Natural killer cell (primary cell): ENCODE measurements around the gene CACFD1. TPM values are rescaled to one million over a fixed set of nuclear protein-coding genes. Genes with fewer than 3 reads are reported as not detected.

ENCODE experiments used
- ATAC-seq, 3 donors: fragments of 150-1000 bp in 2 of 3; fragments of 200-7000 bp in 1 of 3; cut with Tn5 transposase; 1 replicate in 1 of 3; 2 replicates in 2 of 3; pipeline ENCODE4 v1.10.0; 2021; ENCODE audit warnings: mild to moderate bottlenecking in 2 of 3, moderate library complexity in 2 of 3
- DNase-seq, 2 donors: peaks; one replicate each; pipeline versions ENCODE4 v3.0.0 to v3.0.0-alpha.2; 2013 to 2021; ENCODE audit warnings: mixed read lengths in 1 of 2
- H3K27ac ChIP-seq: one replicate; pipeline ENCODE4 v1.5.1; 2013; ENCODE audit warnings: mild to moderate bottlenecking, low read length
- H3K27me3 ChIP-seq: one replicate; pipeline ENCODE4 v1.6.1; 2013; ENCODE audit warnings: low read length; ENCODE audit not compliant: control insufficient read depth, insufficient read depth
- H3K36me3 ChIP-seq: one replicate; pipeline ENCODE4 v1.6.1; 2013; ENCODE audit warnings: low read length; ENCODE audit not compliant: control insufficient read depth, insufficient read depth
- H3K4me1 ChIP-seq: one replicate; pipeline ENCODE4 v1.6.1; 2013; ENCODE audit warnings: low read length; ENCODE audit not compliant: control insufficient read depth, insufficient read depth
- H3K4me3 ChIP-seq: one replicate; pipeline ENCODE4 v1.5.1; 2013; ENCODE audit warnings: low read length
- H3K9me3 ChIP-seq: one replicate; pipeline ENCODE4 v1.6.1; 2013; ENCODE audit warnings: low read length; ENCODE audit not compliant: control insufficient read depth, insufficient read depth
- H3K27ac Mint-ChIP-seq, 2 donors: one replicate each; pipeline ENCODE4 v1.8.0; 2022; ENCODE audit warnings: mild to moderate bottlenecking in 2 of 2, mixed read lengths in 2 of 2, moderate library complexity in 1 of 2
- H3K27me3 Mint-ChIP-seq, 2 donors: one replicate each; pipeline ENCODE4 v1.8.0; 2022; ENCODE audit warnings: low read depth in 2 of 2, mixed read lengths in 2 of 2
- H3K36me3 Mint-ChIP-seq: one replicate; pipeline ENCODE4 v1.8.0; 2022; ENCODE audit warnings: mixed read lengths
- H3K4me1 Mint-ChIP-seq, 2 donors: one replicate each; pipeline ENCODE4 v1.8.0; 2022; ENCODE audit warnings: mixed read lengths in 2 of 2
- H3K4me3 Mint-ChIP-seq: one replicate; pipeline ENCODE4 v1.8.0; 2022; ENCODE audit warnings: mild to moderate bottlenecking, moderate library complexity, mixed read lengths
- H3K9me3 Mint-ChIP-seq, 2 donors: one replicate each; pipeline ENCODE4 v1.8.0; 2022; ENCODE audit warnings: mixed read lengths in 2 of 2
- CTCF ChIP-seq: fragments of 200-600 bp; IDR thresholded peaks from one replicate; pipeline ENCODE4 v1.8.0; 2022; ENCODE audit warnings: antibody characterized with exemption
- whole genome bisulfite sequencing: methylation state at CpG from one replicate; pipeline ENCODE4 v1.1.7; 2013; ENCODE audit warnings: missing lambda C conversion rate; ENCODE audit not compliant: insufficient coverage; 5-methylcytosine and 5-hydroxymethylcytosine counted together
- intact Hi-C: fragments of 100-400 bp; cut with micrococcal nuclease; formaldehyde crosslinking; loops from one replicate; pipeline ENCODE4 v1.14.2; 2022
- total RNA-seq, 4 donors: library from RNA; stranded (reverse); fragments of 120-200 nt in 1 of 4; gene quantifications; one replicate each; pipeline versions ENCODE4 v1.2.3 to v1.2.4, GENCODE V29; 2013 to 2022

CACFD1 gene
- total RNA-seq, 3 donors from 2014 or later (not counting 1 experiment from before 2014, with no cell fraction given): 4.5 to 8.3 (median 5.4) TPM

GRCh38 chr9:133505186-133505830 is 45.5 kb downstream of the CACFD1 start:
- TF ChIP-seq CTCF: no peak
- Mint-ChIP-seq H3K4me1 (peaks cover 8 to 10% of the 10 kb centered on the region in 2 donors), H3K36me3 (peaks cover 19% of the 10 kb centered on the region), H3K27ac (no peak overlapping the region), H3K9me3 (peaks cover 2 to 14% of the 10 kb centered on the region in 2 donors), H3K4me3 (no peak overlapping the region), H3K27me3 (peaks cover 10 to 31% of the 10 kb centered on the region in 2 donors)
- Histone ChIP-seq H3K27me3 (peaks cover 7% of the 10 kb centered on the region), H3K9me3 (peaks cover 10% of the 10 kb centered on the region), H3K36me3 (no peaks in the 10 kb centered on the region), H3K4me3 (no peak overlapping the region), H3K4me1 (peaks cover 20% of the 10 kb centered on the region), H3K27ac (no peak overlapping the region)
- ATAC-seq (no peak), DNase-seq (no peak)
- WGBS: 90% methylated on average over 13 of the region's 13 CpGs
- intact Hi-C loops: no loop called here

- Histone ChIP-seq H3K4me3 (no peak overlapping the region), H3K4me1 (peaks cover 20% of the 10 kb centered on the region), H3K27ac (no peak overlapping the region), H3K9me3 (peaks cover 8% of the 10 kb centered on the region), H3K36me3 (no peaks in the 10 kb centered on the region), H3K27me3 (peaks cover 5% of the 10 kb centered on the region)
- WGBS: 90% methylated on average over 23 of the region's 23 CpGs
- H3K4me1 Mint-ChIP-seq: peaks cover 8 to 10% of the 10 kb centered on the region in 2 donors
- ATAC-seq: no peak
- TF ChIP-seq CTCF: no peak
- H3K9me3 Mint-ChIP-seq: peaks cover 2 to 14% of the 10 kb centered on the region in 2 donors
- peaks cover 17% of the 10 kb centered on the region for H3K36me3 Mint-ChIP-seq
- H3K4me3 Mint-ChIP-seq: no peak overlapping the region
- peaks cover 10 to 29% of the 10 kb centered on the region in 2 donors for H3K27me3 Mint-ChIP-seq
- intact Hi-C loops: no loop called here
- no peak overlapping the region for H3K27ac Mint-ChIP-seq
- no peak for DNase-seq
Measured at GRCh38 chr9:133505901-133506652, 46.3 kb downstream of the CACFD1 start.

DNA sequence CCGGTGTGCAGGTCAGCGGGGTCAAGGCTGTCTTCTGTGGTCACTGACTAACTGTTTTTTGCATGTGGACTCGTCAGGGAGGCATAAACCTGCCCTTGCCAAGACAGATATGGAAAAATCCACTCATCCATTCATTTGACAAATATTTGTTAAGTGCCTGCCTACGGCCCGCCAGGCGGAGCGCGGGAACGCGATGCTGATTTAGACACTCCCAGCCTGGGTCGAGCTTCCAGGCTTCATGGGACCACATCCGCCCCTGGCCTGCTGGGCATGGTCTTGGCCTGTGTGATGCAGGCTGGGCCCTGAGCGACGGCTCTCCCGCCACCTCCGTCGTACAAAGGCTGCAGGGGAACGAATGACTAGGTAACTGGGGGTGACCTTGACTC is 46.9 kb downstream of the CACFD1 start:
- Mint-ChIP-seq H3K4me1 (peaks cover 8 to 10% of the 10 kb centered on the region in 2 donors), H3K9me3 (peaks cover 2 to 10% of the 10 kb centered on the region in 2 donors), H3K27ac (no peak overlapping the region), H3K4me3 (no peak overlapping the region), H3K27me3 (peaks cover 6 to 24% of the 10 kb centered on the region in 2 donors), H3K36me3 (peaks cover 12% of the 10 kb centered on the region)
- Histone ChIP-seq H3K9me3 (peaks cover 2% of the 10 kb centered on the region), H3K27me3 (peaks cover 2% of the 10 kb centered on the region), H3K4me1 (peaks cover 20% of the 10 kb centered on the region), H3K27ac (no peak overlapping the region), H3K36me3 (no peaks in the 10 kb centered on the region), H3K4me3 (no peak overlapping the region)
- intact Hi-C loops: no loop called here
- no peak for TF ChIP-seq CTCF
- ATAC-seq: no peak
- DNase-seq: no peak
- WGBS: 88% methylated on average over 18 of the region's 18 CpGs
